Testis (tissue), 3 donors: ENCODE data around the gene OR51M1. TPM values are rescaled to one million over a fixed set of nuclear protein-coding genes. Genes with fewer than 3 reads are reported as not detected.
A peak's percentile ranks its signal among the peaks of the same experiment; 100 is the strongest.
"Not testable (repeated sequence)": the region's sequence is repeated elsewhere in the genome, so short reads cannot be mapped to it uniquely, and the experiment has no call there.

Source experiments
- DNase-seq: peaks from one replicate; pipeline ENCODE4 v3.0.0-alpha.2; 2019
- H3K27ac ChIP-seq, 2 donors: fragments of 200-600 bp; sonication (generic); one replicate each; pipeline ENCODE4 v1.5.1; 2019
- H3K27me3 ChIP-seq: fragments of 200-600 bp; sonication (generic); one replicate; pipeline ENCODE4 v1.5.1; 2019
- H3K36me3 ChIP-seq: fragments of 200-600 bp; sonication (generic); one replicate; pipeline ENCODE4 v1.5.1; 2017; ENCODE audit warnings: low read depth; ENCODE audit errors: missing control alignments
- H3K4me1 ChIP-seq: fragments of 200-600 bp; sonication (generic); one replicate; pipeline ENCODE4 v1.5.1; 2019
- H3K4me3 ChIP-seq, 2 donors: fragments of 200-600 bp; sonication (generic); one replicate each; pipeline ENCODE4 v1.5.1; 2017 to 2019
- H3K9me3 ChIP-seq: fragments of 200-600 bp; sonication (generic); one replicate; pipeline ENCODE4 v1.5.1; 2017
- CTCF ChIP-seq, 3 experiments: fragments of 450-650 bp in 2 of 3; fragments of 200-600 bp in 1 of 3; sonication (generic) in 1 of 3; IDR thresholded peaks; one replicate each; pipeline ENCODE4 v1.5.1; 2016 to 2019; ENCODE audit warnings: antibody characterized with exemption in 3 of 3, mild to moderate bottlenecking in 2 of 3, moderate library complexity in 1 of 3
- POLR2A ChIP-seq: fragments of 450-650 bp; IDR thresholded peaks from one replicate; pipeline ENCODE4 v1.6.1; 2017; ENCODE audit warnings: antibody characterized with exemption, mild to moderate bottlenecking, moderate library complexity
- WGBS, 2 donors: methylation state at CpG; one replicate each; pipeline ENCODE4 v1.1.5; 2018; 5-methylcytosine and 5-hydroxymethylcytosine counted together
- intact Hi-C: fragments of 100-400 bp; cut with DNase I; formaldehyde crosslinking; loops from one replicate; pipeline ENCODE4 v1.15.1; 2023; ENCODE audit warnings: low total_unique reads
- polyA plus RNA-seq: library from polyadenylated mRNA; stranded (reverse); fragments of 350-450 nt; fragmentation: Illumina TruSeq; extraction: RNeasy Lipid Tissue Mini Kit (QIAGEN cat#74804); gene quantifications from one replicate; pipeline ENCODE4 v1.2.3, GENCODE V29; 2014; ENCODE audit warnings: low read depth, low replicate concordance; ENCODE audit not compliant: insufficient read depth
- total RNA-seq, 2 donors: library from RNA; depleted of rRNA; stranded (reverse); fragments of >200 nt; gene quantifications; one replicate each; pipeline ENCODE4 v1.2.3, GENCODE V29; 2016

The OR51M1 gene
- total and polyA plus RNA-seq, 3 donors from 2014 or later, result not detected

- DNase-seq, result no peak
- intact Hi-C loops, result no loop called here
- TF ChIP-seq POLR2A (no peak), CTCF (IDR thresholded peaks at IDR 0.05) (no peak)
- 84 to 94% methylated on average over 1 of the region's 1 CpG for WGBS, 2 donors
- no peak within 1 kb of the TSS for H3K4me3 ChIP-seq
- no peaks in the 10 kb centered on the region for H3K36me3 ChIP-seq
- no peak within 1 kb of the TSS for H3K27ac ChIP-seq
- no peaks in the 10 kb centered on the region for H3K9me3 ChIP-seq
- no peaks in the 10 kb centered on the region for H3K4me1 ChIP-seq
- no peaks in the 10 kb centered on the region for H3K27me3 ChIP-seq
Measured at GRCh38 chr11:5351208-5351607, 32.4 kb upstream of the OR51M1 start, which contains the start of gene OR51B6. Gene OR51B6, plus strand, starts transcription at chr11:5351508. Its CDS starts 0 bp downstream, at chr11:5351508.

GRCh38 chr11:5356031-5356430, 27.6 kb upstream of the OR51M1 start:
- intact Hi-C loops, DNase-seq, H3K4me1 ChIP-seq, H3K36me3 ChIP-seq, H3K27ac ChIP-seq, H3K27me3 ChIP-seq, H3K9me3 ChIP-seq, H3K4me3 ChIP-seq: not testable (repeated sequence)
- WGBS, 2 donors, result 82% methylated on average over 5 of the region's 5 CpGs

GRCh38 chr11:5362017-5362625, 21.5 kb upstream of the OR51M1 start:
- DNase-seq, result no peak
- Histone ChIP-seq H3K4me1 (no peaks in the 10 kb centered on the region), H3K36me3 (no peaks in the 10 kb centered on the region), H3K27me3 (no peaks in the 10 kb centered on the region), H3K27ac (no peak overlapping the region), H3K4me3 (no peak overlapping the region), H3K9me3 (no peaks in the 10 kb centered on the region)
- intact Hi-C loops, result no loop called here
- WGBS, 2 donors, result 57 to 74% methylated on average over 3 of the region's 3 CpGs
- TF ChIP-seq POLR2A, result no peak

GRCh38 chr11:5363679-5364078, 19.9 kb upstream of the OR51M1 start:
- TF ChIP-seq CTCF (IDR thresholded peaks at IDR 0.05) (no peak), POLR2A (no peak)
- no peak for DNase-seq
- Histone ChIP-seq H3K27me3 (no peaks in the 10 kb centered on the region), H3K27ac (no peak overlapping the region), H3K36me3 (no peaks in the 10 kb centered on the region), H3K4me1 (peaks cover 3% of the 10 kb centered on the region), H3K4me3 (no peak overlapping the region), H3K9me3 (no peaks in the 10 kb centered on the region)
- intact Hi-C loops, result no loop called here
- 95 to 96% methylated on average over 1 of the region's 1 CpG for WGBS, 2 donors

GRCh38 chr11:5364214-5364613, 19.4 kb upstream of the OR51M1 start:
- Histone ChIP-seq H3K4me1 (peaks cover 3% of the 10 kb centered on the region), H3K27ac (no peak overlapping the region), H3K4me3 (no peak overlapping the region), H3K36me3 (no peaks in the 10 kb centered on the region), H3K9me3 (no peaks in the 10 kb centered on the region), H3K27me3 (no peaks in the 10 kb centered on the region)
- no peak for TF ChIP-seq POLR2A
- TF ChIP-seq CTCF (IDR thresholded peaks at IDR 0.05), result no peak
- DNase-seq, result no peak
- intact Hi-C loops, result no loop called here
- 64% methylated on average over 2 of the region's 2 CpGs for WGBS, 2 donors

- H3K27ac ChIP-seq, H3K9me3 ChIP-seq, H3K4me3 ChIP-seq, H3K4me1 ChIP-seq, H3K36me3 ChIP-seq, intact Hi-C loops, H3K27me3 ChIP-seq, DNase-seq: not testable (repeated sequence)
- TF ChIP-seq CTCF (IDR thresholded peaks at IDR 0.05), result peak in 1 of 3 experiments; percentile 21
- 88 to 90% methylated on average over 6 of the region's 6 CpGs for WGBS, 2 donors
Measured at GRCh38 chr11:5366365-5366764, 17.2 kb upstream of the OR51M1 start.
